ENCODE results near the gene SMKR1.
"Not testable (repeated sequence)": the region's sequence is repeated elsewhere in the genome, so short reads cannot be mapped to it uniquely, and the experiment has no call there.

Gene SMKR1

GRCh38 chr7:129489491-129489890, 12.8 kb upstream of the SMKR1 start:
- DNase-seq: no peak

GRCh38 chr7:129492391-129492790, 9.9 kb upstream of the SMKR1 start:
- DNase-seq: no peak

- no peak for DNase-seq
Measured at GRCh38 chr7:129493555-129493954, 8.8 kb upstream of the SMKR1 start.

GRCh38 chr7:129494041-129494440, 8.3 kb upstream of the SMKR1 start:
- no peak for DNase-seq

GRCh38 chr7:129495987-129496386, 6.3 kb upstream of the SMKR1 start:
- DNase-seq: no peak

GRCh38 chr7:129496653-129497052, 5.7 kb upstream of the SMKR1 start:
- DNase-seq: no peak

GRCh38 chr7:129497156-129497555, 5.2 kb upstream of the SMKR1 start:
- DNase-seq: no peak

- DNase-seq: no peak
Measured at GRCh38 chr7:129498021-129498420, 4.3 kb upstream of the SMKR1 start.

- no peak for DNase-seq
Measured at GRCh38 chr7:129499999-129500398, 2.3 kb upstream of the SMKR1 start.

- DNase-seq: peak; percentile 10
Measured at GRCh38 chr7:129502708-129503685, 666 bp downstream of the SMKR1 start.

- DNase-seq: no peak
Measured at GRCh38 chr7:129503725-129504124, 1.4 kb downstream of the SMKR1 start.

- no peak for DNase-seq
Measured at GRCh38 chr7:129512192-129512591, 9.9 kb downstream of the SMKR1 start.

- no peak for DNase-seq
Measured at GRCh38 chr7:129513546-129513945, 11.2 kb downstream of the SMKR1 start.

GRCh38 chr7:129514683-129515082, 12.4 kb downstream of the SMKR1 start:
- no peak for DNase-seq

- DNase-seq: no peak
Measured at GRCh38 chr7:129515381-129515780, 13.1 kb downstream of the SMKR1 start.

GRCh38 chr7:129517931-129518330, 15.6 kb downstream of the SMKR1 start:
- no peak for DNase-seq

- DNase-seq: no peak
Measured at GRCh38 chr7:129519464-129519863, 17.1 kb downstream of the SMKR1 start.

- no peak for DNase-seq
Measured at GRCh38 chr7:129522088-129522970, 20.0 kb downstream of the SMKR1 start.

- no peak for DNase-seq
Measured at GRCh38 chr7:129522971-129523340, 20.6 kb downstream of the SMKR1 start.

- no peak for DNase-seq
Measured at GRCh38 chr7:129523924-129524323, 21.6 kb downstream of the SMKR1 start.

- DNase-seq: not testable (repeated sequence)
Measured at GRCh38 chr7:129524405-129524804, 22.1 kb downstream of the SMKR1 start.

- DNase-seq: no peak
Measured at GRCh38 chr7:129525225-129525862, 23.0 kb downstream of the SMKR1 start.

- no peak for DNase-seq
Measured at GRCh38 chr7:129529643-129530042, 27.3 kb downstream of the SMKR1 start.

All from stimulated activated CD4-positive, alpha-beta T cell treated with anti-CD3 and anti-CD28 coated beads, Interleukin-12 subunit alpha, Interleukin-12 subunit beta, amount 100 ng/mL, for 4 hours (primary cell).